Posterior vena cava (tissue), 2 donors: Measurements from ENCODE around the gene ZNF48. TPM values are rescaled to one million over a fixed set of nuclear protein-coding genes. Genes with fewer than 3 reads are reported as not detected.
A peak's percentile ranks its signal among the peaks of the same experiment; 100 is the strongest.

Experiments used
- DNase-seq: peaks from one replicate; pipeline ENCODE4 v3.0.0-alpha.2; 2020; ENCODE audit warnings: low spot score
- intact Hi-C, 2 donors: fragments of 100-400 bp; cut with DNase I; formaldehyde crosslinking; loops; one replicate each; pipeline versions ENCODE4 v1.14.1 to v1.14.2; 2022 to 2023
- total RNA-seq, 2 donors: library from RNA; stranded (reverse); fragmentation: NEBNext Ultra II Directional; extraction: Animal tissue kit (Norgen Biotek cat#: 25700); gene quantifications; one replicate each; pipeline ENCODE4 v1.2.1, GENCODE V29; 2021
- donor health status: DM: yes; HTN: yes; CAD: no.
- donor health status: DM: yes; HTN: yes; CAD: no.

ZNF48 gene
- total RNA-seq, 2 donors from 2014 or later = 6.2 to 6.5 TPM

GRCh38 chr16:30357715-30358576 lies 37.3 kb upstream of the ZNF48 start:
- no peak for DNase-seq
- intact Hi-C loops = no loop called here

GRCh38 chr16:30358577-30358936 lies 36.7 kb upstream of the ZNF48 start:
- intact Hi-C loops = no loop called here
- DNase-seq = no peak

- intact Hi-C loops = no loop called here
- DNase-seq = no peak
These were observed 36.0 kb upstream of the ZNF48 start for GRCh38 chr16:30358990-30359870.

- no peak for DNase-seq
- intact Hi-C loops = no loop called here
These were observed 35.4 kb upstream of the ZNF48 start for GRCh38 chr16:30359871-30360170.

GRCh38 chr16:30361180-30361579 lies 34.0 kb upstream of the ZNF48 start:
- intact Hi-C loops = no loop called here
- DNase-seq = no peak

GRCh38 chr16:30365200-30365599 lies 30.0 kb upstream of the ZNF48 start:
- DNase-seq = no peak
- intact Hi-C loops = no loop called here

- intact Hi-C loops = no loop called here
- DNase-seq = no peak
These were observed 28.7 kb upstream of the ZNF48 start for GRCh38 chr16:30366511-30366910.

- intact Hi-C loops = no loop called here
- no peak for DNase-seq
These were observed 27.7 kb upstream of the ZNF48 start for GRCh38 chr16:30367349-30368009.

- DNase-seq = no peak
- intact Hi-C loops = no loop called here
These were observed 27.0 kb upstream of the ZNF48 start for GRCh38 chr16:30368122-30368791.

GRCh38 chr16:30368792-30369090 lies 26.5 kb upstream of the ZNF48 start:
- intact Hi-C loops = no loop called here
- no peak for DNase-seq

GRCh38 chr16:30369091-30369937 lies 25.9 kb upstream of the ZNF48 start:
- intact Hi-C loops = no loop called here
- DNase-seq = no peak

- DNase-seq = no peak
- intact Hi-C loops = no loop called here
These were observed 25.2 kb upstream of the ZNF48 start for GRCh38 chr16:30369938-30370455.

- intact Hi-C loops = no loop called here
- DNase-seq = peak; percentile 99
These were observed 24.6 kb upstream of the ZNF48 start, which contains the start of gene TBC1D10B for GRCh38 chr16:30370456-30371247. TSS of gene TBC1D10B (minus strand) at chr16:30370494. CDS start at chr16:30370183, 311 bp downstream.

GRCh38 chr16:30371248-30371816 lies 23.9 kb upstream of the ZNF48 start:
- no peak for DNase-seq
- intact Hi-C loops = no loop called here

- intact Hi-C loops = no loop called here
- DNase-seq = no peak
These were observed 23.0 kb upstream of the ZNF48 start for GRCh38 chr16:30372038-30372712.

GRCh38 chr16:30372725-30373124 lies 22.5 kb upstream of the ZNF48 start:
- DNase-seq = no peak
- intact Hi-C loops = no loop called here

GRCh38 chr16:30374538-30374937 lies 20.7 kb upstream of the ZNF48 start, which contains the start of gene MYL11:
TSS of gene MYL11 (plus strand) at chr16:30374802. CDS start at chr16:30374858, 56 bp downstream.
- DNase-seq = no peak
- intact Hi-C loops = no loop called here
